HG03060 (cell line): ENCODE results near the gene C18orf63.
"Not testable (repeated sequence)": the region's sequence is repeated elsewhere in the genome, so short reads cannot be mapped to it uniquely, and the experiment has no call there.

Experiments used
- ATAC-seq: cut with Tn5 transposase; IDR thresholded peaks from one replicate; pipeline ENCODE4 v1.9.1; 2021; ENCODE audit warnings: low read depth, moderate number of reproducible peaks; ENCODE audit not compliant: unreplicated experiment

Gene C18orf63

DNA sequence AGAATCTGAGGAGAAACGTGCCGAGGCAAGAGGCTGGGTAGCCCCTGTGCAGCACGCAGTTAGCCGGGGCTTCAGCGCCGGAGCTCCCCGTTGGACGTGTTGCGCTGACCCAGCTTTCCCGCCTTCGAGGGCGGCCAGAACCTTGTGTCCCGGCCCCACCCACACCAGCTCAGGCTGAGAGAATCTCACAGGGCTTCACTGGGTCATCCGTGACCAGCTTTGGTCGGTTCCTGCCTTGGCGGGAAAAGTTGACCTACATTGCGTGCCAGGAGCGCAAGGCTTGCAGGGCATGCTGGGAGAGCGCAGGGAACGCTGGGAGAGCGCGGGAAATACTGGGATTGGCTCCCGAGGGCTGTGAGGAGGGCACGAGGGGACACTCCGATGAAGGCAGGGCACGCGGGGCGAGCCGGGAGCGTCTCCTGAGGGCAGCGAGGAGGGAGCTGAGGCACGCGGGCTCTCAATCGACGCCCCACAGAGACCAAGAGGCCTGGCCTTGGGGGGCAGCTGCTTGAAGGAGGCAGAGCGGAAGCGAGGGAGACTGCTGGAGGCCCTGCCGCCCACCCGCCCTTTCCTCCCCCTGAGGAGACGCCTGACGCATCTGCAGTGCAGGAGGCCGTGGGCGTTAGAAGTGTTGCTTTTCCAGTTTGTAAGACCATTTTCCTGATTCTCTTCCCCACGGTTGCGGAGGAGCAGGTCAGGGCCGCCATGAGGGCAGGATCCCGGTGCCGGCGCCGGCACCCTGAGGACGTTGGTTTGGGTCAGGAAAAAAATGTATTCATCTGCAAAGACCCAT lies at the start of gene C18orf63:
TSS of gene C18orf63 (plus strand) at position 376 of the 793 bp plus-strand sequence. CDS start 2,027 bp downstream, outside the sequence.
- ATAC-seq = no peak

DNA sequence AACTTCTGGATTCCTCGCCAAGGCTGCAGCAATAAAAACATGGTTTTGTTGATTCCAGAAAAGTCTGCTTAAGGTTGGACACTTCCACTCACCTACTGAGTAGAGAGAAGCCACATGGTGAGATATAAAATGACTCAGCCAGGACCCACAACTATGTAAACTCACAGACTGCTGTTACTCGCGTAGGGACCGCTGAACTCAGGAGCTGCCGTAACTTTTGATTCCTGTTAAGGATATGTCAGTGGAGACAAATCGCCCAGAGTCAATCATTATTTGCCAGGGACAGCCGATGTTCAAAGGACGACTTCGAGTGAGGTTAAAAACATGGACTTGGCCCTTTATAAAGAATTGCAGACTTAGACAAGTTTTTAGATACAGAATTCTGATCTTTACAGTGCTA lies 49.5 kb upstream of the C18orf63 start:
- ATAC-seq = no peak

DNA sequence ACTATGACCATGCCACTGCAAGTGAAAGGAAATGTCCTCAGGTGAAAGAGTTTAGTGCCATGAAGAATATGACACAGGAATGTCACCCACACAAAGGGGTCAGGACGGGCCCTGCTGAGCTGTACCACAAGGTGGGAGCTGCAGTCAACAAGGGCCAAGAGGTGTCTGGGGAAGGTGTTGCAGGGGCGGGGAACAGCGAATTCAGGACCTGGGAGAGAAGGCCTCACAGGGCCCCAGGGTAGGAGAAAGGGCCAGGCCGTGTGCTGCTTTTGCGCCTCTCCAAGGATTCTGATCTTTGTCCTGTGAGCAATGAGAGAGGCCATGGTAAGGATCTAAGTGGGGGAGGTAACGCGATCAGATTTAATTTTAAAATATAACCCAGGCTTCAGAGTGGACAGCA lies 47.5 kb upstream of the C18orf63 start:
- ATAC-seq = no peak

DNA sequence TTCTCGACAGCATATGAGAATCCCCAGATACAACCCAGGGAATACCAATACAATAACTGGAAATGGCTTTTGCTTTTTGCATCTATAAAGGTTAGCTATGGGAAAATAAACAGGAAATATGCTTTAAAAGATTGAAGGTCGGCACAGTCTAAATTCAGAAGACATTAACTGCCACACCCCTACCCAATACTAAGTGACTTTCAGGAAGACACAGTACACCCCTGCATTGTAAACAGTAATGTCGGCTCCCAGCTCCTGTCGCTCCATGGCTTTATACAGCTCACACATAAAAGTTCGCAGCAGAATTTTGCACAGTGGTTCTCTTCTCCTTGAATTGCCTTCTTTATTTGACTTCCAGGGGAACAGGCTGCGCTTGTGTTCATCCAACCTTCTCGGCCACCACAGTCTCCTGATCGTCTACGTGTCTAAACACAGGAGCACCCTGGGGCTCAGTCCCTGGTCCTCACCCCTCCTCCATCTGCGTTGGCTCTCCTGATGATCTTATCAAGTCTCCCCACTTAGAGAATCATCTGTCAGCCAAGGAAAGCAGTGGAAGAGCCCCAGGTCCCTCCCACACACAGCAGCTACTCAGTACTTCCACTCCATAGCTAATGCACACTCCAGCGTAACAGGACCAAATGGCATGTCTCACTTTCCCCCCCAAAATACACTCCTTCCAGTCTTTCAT lies 46.6 kb upstream of the C18orf63 start:
- no peak for ATAC-seq

DNA sequence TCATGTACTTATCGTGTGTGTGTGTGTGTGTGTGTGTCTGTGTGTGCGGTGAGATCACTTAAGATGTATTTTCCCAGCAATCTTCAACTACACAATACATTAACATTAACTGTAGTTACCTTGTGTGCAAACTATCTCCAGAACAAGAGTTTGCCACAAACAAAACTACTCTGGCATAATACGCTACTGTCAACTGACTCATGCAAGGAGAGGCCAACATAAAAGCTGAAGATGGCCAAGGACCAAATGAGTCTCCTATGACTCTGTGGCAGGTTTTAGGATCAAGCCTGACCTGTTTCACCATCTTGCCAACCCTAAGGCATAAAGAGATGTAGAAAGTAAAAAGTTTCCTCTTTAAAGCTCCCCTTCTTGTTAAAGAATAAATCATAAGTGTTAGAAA lies 44.0 kb upstream of the C18orf63 start:
- ATAC-seq = no peak

DNA sequence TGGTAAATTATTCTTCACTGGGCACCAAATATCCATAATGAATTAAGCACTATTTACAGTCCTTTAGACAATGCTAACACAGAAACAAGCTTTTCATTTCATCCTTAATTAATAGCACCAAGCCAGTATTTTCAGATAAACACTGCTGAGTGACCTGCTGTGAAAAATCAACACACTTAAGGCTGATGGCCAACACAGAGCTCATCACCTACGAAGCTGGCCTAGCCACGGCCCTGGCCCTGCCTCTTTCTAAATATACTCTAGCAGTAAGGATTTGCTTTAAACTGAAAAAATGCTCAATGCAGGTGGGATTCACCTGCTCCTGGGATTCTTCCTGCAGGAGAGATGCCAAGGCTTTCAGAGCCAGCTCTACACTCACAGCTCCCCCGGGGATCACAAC lies 42.2 kb upstream of the C18orf63 start:
- ATAC-seq = no peak

DNA sequence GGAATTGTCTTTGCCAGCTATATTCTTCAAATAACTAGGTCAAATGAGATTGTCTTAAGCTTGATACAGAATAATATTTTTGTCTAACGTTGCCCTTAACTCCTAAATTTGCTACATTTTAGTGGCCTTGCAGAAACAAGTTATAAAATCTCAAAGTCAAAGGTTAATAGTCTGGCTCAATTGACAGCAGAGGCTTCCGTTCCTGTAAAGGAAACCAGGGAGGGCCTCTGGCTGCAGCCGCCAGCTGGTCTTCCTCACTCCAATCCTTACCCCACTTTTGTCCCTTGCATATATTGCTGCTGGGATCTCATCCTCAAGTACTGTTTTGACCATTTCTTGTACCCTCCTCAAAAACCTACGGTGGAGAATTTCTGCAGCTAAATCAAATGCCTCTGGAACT lies 40.9 kb upstream of the C18orf63 start:
- ATAC-seq = no peak

DNA sequence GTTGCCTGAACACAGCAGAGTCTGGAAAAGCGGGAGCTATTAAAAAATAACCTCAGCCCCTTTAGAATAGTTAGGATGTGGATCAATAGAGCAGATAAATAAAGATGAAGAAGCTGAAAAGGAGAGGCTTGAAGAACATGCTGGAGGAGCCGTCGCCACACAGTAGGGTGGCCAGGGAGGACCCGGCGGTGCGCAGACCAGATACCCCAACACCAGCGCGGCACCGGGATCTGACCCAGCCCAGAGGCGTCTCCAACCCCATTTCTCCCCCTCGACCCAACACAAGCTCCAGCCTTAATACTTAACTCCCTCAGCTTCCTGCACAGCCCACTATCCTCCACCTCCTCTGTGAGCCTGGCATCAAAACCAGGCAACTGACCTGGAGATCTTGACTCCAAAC lies 39.9 kb upstream of the C18orf63 start:
- no peak for ATAC-seq

DNA sequence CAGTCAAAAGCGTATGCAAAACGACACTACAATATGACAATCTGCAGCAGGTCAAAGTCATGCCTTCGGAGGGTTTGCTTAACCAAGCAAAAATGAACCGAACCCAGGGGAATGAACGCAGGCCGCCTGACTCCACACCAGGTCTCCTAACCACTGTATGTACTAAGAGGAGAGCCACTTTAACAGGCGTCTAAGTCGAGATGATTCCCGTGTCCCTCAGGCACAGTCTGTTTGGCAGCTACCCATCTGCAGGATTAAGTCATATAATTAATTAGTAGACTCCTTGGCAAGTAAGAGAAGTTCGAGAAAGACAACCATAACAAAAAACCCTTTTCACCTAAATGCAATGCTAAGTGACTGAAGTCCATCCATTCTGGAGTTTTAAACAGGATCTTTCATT lies 39.0 kb upstream of the C18orf63 start:
- no peak for ATAC-seq

DNA sequence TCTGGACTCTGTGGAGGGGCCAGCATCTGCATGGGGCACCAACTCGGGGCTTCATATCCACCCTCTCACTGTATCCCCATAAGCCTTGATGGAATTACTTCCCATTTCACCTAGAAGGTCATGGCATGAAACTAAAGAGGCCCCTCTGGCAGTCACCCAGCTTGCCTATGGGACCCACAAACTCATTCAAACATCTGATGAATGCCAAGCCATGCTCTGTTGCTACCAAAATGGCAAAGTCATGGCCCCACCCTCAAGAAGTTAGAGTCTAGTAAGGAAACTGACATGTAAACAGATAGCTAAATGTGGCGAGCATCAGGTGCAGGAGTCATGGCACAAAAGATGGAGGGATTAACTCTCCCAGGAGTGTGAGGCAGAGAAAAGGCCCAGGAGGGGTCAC lies 38.3 kb upstream of the C18orf63 start:
- ATAC-seq = no peak

DNA sequence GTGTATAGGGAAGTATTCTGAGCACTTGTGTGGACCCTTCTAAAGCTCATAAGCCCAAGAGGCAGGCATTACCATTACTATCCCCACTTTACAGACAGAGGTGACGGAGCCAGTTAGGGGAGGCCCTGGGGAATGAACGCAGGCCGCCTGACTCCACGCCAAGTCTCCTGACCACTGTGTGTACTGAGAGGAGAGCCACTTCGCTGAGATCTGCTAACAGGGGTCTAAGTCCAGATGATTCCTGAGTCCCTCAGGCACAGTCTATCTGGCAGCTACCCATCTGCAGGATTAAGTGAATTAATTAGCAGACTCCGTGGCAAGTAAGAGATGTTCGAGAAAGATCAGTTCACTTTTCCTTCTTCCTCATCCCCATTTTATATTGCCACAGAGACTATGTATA lies 37.6 kb upstream of the C18orf63 start:
- no peak for ATAC-seq

DNA sequence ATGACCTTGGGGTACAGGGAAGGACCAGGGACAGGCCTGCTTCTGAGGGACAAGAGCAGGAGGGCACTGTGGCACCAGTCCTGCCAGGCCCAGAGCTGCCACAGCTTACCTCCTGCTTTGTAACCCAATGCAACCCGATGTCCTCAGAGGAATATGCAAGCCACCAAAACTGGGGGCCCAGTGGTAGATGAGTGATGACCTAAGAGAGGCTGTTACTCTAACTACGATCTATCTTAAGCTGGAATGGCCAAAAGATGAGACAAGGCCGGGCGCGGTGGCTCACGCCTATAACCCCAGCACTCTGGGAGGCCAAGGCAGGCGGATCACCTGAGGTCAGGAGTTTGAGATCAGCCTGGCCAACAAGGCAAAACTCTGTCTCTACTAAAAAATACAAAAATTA lies 36.7 kb upstream of the C18orf63 start:
- no peak for ATAC-seq

DNA sequence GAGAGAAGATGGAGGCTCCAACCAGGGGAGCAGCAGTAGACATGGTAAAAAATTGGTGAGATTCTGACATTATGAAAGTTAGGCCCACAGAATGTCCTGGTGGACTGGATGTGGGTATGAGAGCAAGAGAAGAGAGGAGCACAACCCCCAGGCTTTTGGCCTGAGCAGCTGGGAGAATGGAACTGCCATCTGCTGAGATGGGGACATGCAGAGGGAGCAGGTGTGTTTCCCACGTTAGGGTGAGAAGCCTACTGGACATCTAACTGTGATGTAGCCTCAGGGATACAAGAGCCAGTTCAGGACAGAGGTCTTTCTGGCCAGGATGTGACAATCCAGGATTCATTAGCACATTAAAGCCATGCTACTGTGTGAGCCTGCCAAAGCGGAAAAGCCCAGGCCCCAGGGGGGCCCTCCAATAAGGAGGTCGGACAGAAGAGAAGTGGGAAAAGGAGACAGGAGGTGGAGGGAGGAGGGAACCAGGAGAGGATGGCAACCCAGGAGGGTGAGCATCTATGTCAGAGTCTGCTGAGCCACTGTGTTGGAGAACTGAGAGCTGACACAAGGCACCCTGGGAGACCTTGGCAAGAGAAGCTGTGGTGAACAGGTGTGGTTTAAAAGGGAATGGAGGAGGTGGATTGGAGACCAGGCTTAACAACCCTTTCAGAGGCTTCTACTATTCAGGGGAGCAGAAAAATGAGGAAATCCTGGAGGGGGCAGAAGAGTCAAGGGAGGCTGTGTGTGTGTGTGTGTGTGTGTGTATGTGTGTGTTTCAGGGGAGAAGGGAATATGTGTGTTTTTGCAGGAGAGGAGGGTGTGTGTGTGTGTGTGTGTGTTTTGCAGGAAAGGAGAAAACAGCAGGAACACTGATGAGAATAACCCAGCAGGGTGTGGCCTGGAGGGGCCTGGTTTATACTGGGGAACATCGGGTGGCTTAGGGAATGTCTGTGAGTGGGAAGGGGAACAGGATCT lies 34.3 kb upstream of the C18orf63 start:
- no peak for ATAC-seq

DNA sequence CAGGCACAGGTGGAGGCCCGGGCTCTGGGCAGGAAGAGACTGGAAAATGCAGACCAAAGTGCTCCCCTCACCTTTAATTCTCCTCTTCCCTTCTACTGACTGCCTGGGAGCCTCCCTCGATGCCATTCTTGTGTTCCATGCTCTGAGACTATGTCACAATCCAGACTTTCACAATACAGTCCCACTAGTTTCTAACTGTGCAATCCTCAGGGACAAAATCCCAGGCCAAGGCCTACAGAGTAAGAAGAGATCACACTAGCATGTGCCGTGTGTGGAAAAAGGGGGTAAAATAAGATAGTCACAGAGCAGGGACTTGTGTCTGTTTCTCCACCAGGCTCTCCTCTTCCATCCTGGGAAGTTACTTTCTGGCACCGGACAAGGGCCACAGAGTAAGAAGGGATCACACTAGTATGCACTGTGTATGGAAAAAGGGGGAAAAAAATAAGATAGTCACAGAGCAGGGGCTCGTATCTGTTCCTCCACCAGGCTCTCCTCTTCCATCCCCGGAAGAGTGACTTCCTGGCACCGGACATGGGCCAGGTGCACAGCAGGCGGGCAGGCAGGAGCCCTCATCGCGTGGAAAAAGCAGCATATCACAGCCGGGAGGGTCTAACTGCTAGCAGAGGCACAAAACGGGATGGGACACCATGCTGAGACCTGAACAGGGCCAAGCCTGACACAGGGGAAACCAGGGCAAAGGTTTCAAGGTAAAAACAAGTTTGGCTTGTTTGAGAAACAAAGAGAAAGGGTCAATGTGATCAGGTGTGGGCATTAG lies 33.5 kb upstream of the C18orf63 start:
- no peak for ATAC-seq

DNA sequence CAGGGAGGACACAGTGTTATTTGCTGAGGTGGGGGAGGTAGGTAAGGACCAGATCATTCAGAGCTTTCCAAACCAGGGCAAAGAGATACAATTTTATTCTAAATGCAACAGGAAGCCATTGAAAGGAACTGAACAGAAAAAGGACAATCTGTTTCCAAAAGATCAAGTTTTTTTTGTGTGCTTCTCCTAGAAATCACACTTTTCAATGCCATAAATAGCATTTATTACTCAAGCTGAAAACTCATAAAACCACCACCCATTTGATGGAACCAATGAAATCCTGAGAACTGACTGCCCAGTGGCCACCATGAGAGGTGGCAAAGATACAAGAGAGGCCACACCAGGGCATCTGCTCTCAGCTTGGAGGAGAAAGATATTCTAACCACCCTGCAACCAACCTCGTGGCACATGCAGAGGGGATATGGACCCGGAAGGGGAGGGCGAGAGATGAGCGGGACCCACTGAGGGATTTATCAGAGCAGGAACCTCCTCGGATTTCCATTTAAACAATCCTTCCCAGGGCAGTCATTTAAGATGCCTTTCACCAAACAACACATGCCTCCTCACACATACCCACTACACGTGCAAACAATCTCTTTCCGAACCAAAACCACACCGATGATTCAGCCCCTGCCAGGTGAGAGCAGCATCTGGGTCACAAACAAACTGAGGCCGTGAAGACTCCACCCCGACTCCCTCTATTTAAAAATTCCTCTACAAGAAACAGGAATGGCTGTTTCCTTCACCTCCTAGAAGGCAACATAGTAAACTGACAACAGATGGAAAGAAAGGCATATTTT lies 32.7 kb upstream of the C18orf63 start:
- no peak for ATAC-seq

DNA sequence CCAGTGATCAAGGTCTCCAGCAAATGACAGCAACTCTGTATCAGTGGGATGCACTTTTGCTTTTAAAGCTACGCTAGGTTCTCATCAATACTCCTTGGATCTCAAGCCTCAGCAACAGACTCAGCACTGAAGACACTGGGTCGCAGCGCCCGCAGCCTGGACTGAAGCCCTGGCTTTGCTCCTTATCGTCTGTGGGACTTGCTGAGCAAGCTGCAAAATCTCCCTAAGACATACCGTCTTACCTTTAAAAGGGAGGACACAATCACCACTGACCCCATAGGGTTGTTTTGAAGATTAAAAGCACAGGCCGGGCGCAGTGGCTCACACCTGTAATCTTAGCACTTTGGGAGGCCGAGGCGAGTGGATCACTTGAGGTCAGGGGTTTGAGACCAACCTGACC lies 32.0 kb upstream of the C18orf63 start:
- ATAC-seq = no peak

DNA sequence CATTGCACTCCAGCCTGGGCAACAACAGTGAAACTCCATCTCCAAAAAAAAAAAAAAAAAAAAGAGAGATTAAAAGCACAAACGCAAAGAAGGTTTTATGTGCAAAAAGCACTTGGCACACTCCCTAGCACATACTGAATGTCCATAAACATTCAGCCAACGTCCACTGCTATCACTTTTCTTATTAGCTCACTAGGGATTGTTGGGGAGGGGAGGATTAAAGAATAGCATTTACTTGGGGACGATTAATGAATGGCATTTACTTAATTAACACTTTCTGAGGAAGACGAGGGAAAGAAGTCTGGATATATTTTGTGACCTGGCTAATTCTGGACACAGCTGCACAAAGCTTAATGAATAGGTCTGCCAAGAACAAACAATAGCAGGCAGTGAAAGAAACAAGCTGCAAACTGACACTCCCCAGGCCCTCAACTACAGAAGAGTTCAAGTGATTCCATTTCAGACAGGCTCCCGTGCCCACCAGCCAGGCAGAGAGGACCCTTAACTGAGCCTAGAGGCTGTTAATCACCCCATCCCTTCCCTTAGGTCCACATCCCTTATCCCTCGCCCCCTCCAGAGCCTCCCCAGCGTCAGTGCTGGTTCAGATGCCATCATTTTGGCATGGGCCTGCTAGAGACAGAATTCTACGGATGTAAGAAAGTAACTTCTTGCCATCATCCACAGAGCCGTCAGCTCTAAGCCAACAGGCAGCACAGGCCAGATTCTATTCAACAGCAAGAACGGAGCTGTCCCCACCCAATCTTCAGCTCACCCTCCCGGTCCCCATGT lies 31.3 kb upstream of the C18orf63 start:
- ATAC-seq = no peak

DNA sequence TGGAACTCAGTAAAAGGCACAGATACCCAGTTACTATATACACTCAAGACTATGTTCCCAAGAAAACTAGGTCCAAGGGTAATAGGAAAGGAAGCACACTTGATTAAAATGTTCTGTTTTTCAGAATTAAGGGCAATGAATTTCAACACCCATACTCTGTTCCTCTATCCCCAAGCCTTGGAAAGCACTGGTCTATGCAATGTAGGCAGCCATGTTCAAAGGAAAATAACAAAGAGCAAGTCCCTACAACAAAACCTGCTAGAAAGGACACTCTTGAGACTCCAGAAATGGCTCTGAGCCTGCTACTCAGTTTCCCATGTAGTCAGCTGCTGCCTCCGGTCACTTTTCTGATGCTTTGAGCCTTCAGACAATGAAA lies 30.7 kb upstream of the C18orf63 start:
- ATAC-seq = no peak

DNA sequence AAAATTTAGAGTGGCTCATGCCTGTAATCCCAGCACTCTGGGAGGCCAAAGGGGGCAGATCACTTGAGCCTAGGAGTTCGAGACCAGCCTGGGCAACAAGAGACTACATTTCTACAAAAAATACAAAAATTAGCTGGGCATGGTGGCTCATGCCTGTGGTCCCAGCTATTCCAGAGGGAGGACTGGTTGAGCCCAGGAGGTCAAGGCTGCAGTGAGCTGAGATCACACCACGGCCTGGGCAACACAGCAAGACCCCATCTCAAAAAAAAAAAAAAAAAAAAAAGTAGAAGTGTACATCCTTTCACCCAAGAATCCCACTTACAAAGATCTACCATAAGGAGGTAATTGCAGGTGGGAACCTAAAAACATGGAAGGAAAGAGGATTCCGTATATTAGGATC lies 30.1 kb upstream of the C18orf63 start:
- not testable (repeated sequence) for ATAC-seq
